Measurements from ENCODE around the gene HBE1. TPM values are rescaled to one million over a fixed set of nuclear protein-coding genes. Genes with fewer than 3 reads are reported as not detected.
"Not testable (repeated sequence)": the region's sequence is repeated elsewhere in the genome, so short reads cannot be mapped to it uniquely, and the experiment has no call there.

The HBE1 gene
- polyA plus RNA-seq, result 1 to 10 TPM in 1 of 4 donors, not detected in 3; 1.9 TPM
- long read RNA-seq, donor 1, transcript HBE1-203 (3 exons, 616 nt), result major isoform, 10 of 10 reads
- long read RNA-seq, donor 1, partial matches to known transcripts, result 0 of 10 reads
- long read RNA-seq, donor 1, other reads (novel, unspliced or antisense), result 0 of 10 reads
- long read RNA-seq, donor 2, transcript HBE1-203 (3 exons, 616 nt), result major isoform, 6 of 6 reads
- long read RNA-seq, donor 2, partial matches to known transcripts, result 0 of 6 reads
- long read RNA-seq, donor 2, other reads (novel, unspliced or antisense), result 0 of 6 reads
- long read RNA-seq, donor 3, partial matches to known transcripts, result 0 of 1 reads
- long read RNA-seq, donor 3, other reads (novel, unspliced or antisense), result 0 of 1 reads
- long read RNA-seq, donor 4, result 0 reads
- long read RNA-seq, donor 5, result 0 reads
- long read RNA-seq, donor 6, partial matches to known transcripts, result 0 of 1 reads
- long read RNA-seq, donor 6, other reads (novel, unspliced or antisense), result 0 of 1 reads
- long read RNA-seq, donor 7, result 0 reads
- long read RNA-seq, donor 8, transcript HBE1-203 (3 exons, 616 nt), result major isoform, 18 of 18 reads
- long read RNA-seq, donor 8, partial matches to known transcripts, result 0 of 18 reads
- long read RNA-seq, donor 8, other reads (novel, unspliced or antisense), result 0 of 18 reads
- long read RNA-seq, donor 9, partial matches to known transcripts, result 0 of 2 reads
- long read RNA-seq, donor 9, other reads (novel, unspliced or antisense), result 0 of 2 reads
- long read RNA-seq, donor 10, partial matches to known transcripts, result 0 of 3 reads
- long read RNA-seq, donor 10, other reads (novel, unspliced or antisense), result 0 of 3 reads

DNA sequence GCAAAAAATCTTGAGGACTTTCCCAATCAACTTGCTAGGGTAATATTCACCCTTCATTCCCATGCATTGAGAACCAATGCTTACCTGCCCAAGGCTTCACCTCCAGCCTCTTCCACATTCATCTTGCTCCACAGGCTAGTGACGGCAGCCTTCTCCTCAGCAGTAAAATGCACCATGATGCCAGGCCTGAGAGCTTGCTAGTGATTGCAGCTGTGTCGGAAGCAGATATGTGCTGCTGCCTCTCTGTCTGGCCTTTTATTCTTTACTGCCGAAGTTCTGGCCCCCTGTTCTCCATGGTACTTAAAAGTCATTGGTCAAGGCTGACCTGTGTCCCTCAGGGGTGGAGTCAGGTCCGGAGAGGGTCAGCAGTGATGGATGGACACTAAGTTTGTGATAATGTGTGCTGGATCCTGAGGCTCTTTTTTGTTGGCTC lies at the start of gene HBE1:
Gene HBE1, minus strand, starts transcription at position 231 of the 433 bp plus-strand sequence. Its CDS starts 55 bp downstream, at position 176.
- no peak for FAIRE-seq
- no peaks in the 10 kb centered on the region for H3K36me3 ChIP-seq (ENCODE audit: control insufficient read depth in 3 of 3, insufficient read depth in 2 of 3, low read depth in 1 of 3, low read length in 3 of 3)
- WGBS, 3 donors, result 65 to 78% (median 68%) methylated on average over 4 of the region's 4 CpGs
- no peaks in the 10 kb centered on the region for H3K27me3 ChIP-seq (ENCODE audit: control insufficient read depth in 3 of 3, insufficient read depth in 3 of 3, low read length in 3 of 3)
- H3K9me3 ChIP-seq (ENCODE audit: control insufficient read depth in 2 of 2, insufficient read depth in 1 of 2, low read depth in 1 of 2, low read length in 1 of 2), result no peaks in the 10 kb centered on the region
- no peak within 1 kb of the TSS for H3K27ac ChIP-seq (ENCODE audit: low read depth in 1 of 3, low read length in 2 of 3)
- no peak within 1 kb of the TSS for H3K4me3 ChIP-seq (ENCODE audit: low read depth in 1 of 3, low read length in 3 of 3)
- DNase-seq, result no peak
- no peaks in the 10 kb centered on the region for H3K4me1 ChIP-seq (ENCODE audit: control insufficient read depth in 3 of 3, insufficient read depth in 2 of 3, low read depth in 1 of 3, low read length in 2 of 3)

DNA sequence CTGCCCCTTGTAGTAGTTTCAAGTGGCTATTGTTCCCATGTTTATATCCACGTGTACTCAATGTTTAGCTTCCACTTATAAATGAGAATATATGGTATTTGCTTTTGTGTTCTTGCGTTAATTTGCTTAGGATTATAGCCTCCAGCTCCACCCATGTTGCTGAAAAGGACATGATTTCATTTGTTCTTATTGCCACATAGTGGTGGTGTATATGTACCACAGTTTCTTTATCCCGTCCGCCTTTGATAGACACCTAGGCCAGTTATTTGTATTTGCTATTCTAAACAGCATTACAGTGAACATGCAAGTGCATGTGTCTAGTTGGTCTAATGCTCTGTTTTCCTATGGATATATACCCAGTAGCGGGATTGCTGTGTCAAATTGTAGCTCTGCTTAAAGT lies 47.5 kb upstream of the HBE1 start:
- FAIRE-seq, result no peak
- Histone ChIP-seq H3K9me3 (ENCODE audit: control insufficient read depth in 2 of 2, insufficient read depth in 1 of 2, low read depth in 1 of 2, low read length in 1 of 2) (peaks cover 0 to 3% of the 10 kb centered on the region in 2 donors), H3K27me3 (ENCODE audit: control insufficient read depth in 3 of 3, insufficient read depth in 3 of 3, low read length in 3 of 3) (no peaks in the 10 kb centered on the region), H3K4me1 (ENCODE audit: control insufficient read depth in 3 of 3, insufficient read depth in 2 of 3, low read depth in 1 of 3, low read length in 2 of 3) (no peaks in the 10 kb centered on the region), H3K4me3 (ENCODE audit: low read depth in 1 of 3, low read length in 3 of 3) (no peak overlapping the region), H3K36me3 (ENCODE audit: control insufficient read depth in 3 of 3, insufficient read depth in 2 of 3, low read depth in 1 of 3, low read length in 3 of 3) (no peaks in the 10 kb centered on the region), H3K27ac (ENCODE audit: low read depth in 1 of 3, low read length in 2 of 3) (no peak overlapping the region)
- no peak for DNase-seq
- 52 to 72% (median 69%) methylated on average over 5 of the region's 5 CpGs for WGBS, 3 donors

DNA sequence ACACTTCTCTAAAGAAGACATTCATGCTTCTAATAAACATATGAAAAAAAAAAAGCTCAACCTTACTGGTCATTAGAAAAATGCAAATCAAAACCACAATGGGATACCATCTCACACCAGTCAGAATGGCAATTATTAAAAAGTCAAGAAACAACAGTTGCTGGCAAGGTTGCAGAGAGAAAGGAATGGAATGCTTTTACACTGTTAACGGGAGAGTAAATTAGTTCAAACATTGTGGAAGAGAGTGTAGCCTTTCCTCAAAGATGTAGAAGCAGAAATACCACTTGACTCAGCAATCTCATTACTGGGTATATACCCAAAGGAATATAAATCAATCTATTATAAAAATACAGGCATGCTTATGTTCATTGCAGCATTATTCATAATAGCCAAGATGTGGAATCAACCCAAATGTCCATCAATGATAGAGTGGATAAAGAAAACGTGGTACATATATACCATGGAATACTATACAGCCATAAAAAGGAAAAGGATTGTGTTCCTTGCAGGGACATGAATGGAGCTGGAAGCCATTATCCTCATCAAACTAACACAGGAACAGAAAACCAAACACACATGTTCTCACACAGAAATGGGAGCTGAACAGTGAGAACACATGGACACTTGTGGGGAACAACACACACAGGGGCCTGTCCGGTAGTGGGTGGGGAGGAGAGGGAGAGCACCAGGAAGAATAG lies 43.7 kb upstream of the HBE1 start:
- H3K9me3 ChIP-seq (ENCODE audit: control insufficient read depth in 2 of 2, insufficient read depth in 1 of 2, low read depth in 1 of 2, low read length in 1 of 2); H3K4me3 ChIP-seq (ENCODE audit: low read depth in 1 of 3, low read length in 3 of 3); FAIRE-seq; DNase-seq; H3K27me3 ChIP-seq (ENCODE audit: control insufficient read depth in 3 of 3, insufficient read depth in 3 of 3, low read length in 3 of 3); H3K4me1 ChIP-seq (ENCODE audit: control insufficient read depth in 3 of 3, insufficient read depth in 2 of 3, low read depth in 1 of 3, low read length in 2 of 3); H3K36me3 ChIP-seq (ENCODE audit: control insufficient read depth in 3 of 3, insufficient read depth in 2 of 3, low read depth in 1 of 3, low read length in 3 of 3); H3K27ac ChIP-seq (ENCODE audit: low read depth in 1 of 3, low read length in 2 of 3): not testable (repeated sequence)
- WGBS, 3 donors, result 82 to 85% (median 84%) methylated on average over 3 of the region's 3 CpGs

DNA sequence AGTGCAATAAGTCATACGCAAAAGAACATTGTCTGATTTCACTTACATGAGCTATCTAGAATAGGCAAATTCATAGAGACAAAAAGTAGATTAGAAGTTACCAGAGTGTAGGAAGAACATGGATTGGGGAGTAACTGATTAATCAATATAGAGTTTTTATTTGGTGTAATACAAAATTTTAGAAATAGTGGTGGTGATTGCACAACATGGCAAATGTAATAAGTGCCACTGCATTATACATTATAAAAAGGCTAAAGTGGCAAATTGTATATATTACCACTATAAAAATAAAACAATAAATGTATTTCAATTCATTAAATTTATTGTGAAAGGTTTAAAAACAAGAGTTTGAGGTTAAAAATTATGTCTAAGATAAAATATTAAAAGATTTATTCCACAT lies 40.7 kb upstream of the HBE1 start:
- Histone ChIP-seq H3K36me3 (ENCODE audit: control insufficient read depth in 3 of 3, insufficient read depth in 2 of 3, low read depth in 1 of 3, low read length in 3 of 3) (no peaks in the 10 kb centered on the region), H3K4me1 (ENCODE audit: control insufficient read depth in 3 of 3, insufficient read depth in 2 of 3, low read depth in 1 of 3, low read length in 2 of 3) (no peaks in the 10 kb centered on the region), H3K27ac (ENCODE audit: low read depth in 1 of 3, low read length in 2 of 3) (no peak overlapping the region), H3K27me3 (ENCODE audit: control insufficient read depth in 3 of 3, insufficient read depth in 3 of 3, low read length in 3 of 3) (no peaks in the 10 kb centered on the region), H3K9me3 (ENCODE audit: control insufficient read depth in 2 of 2, insufficient read depth in 1 of 2, low read depth in 1 of 2, low read length in 1 of 2) (peaks cover 0 to 3% of the 10 kb centered on the region in 2 donors), H3K4me3 (ENCODE audit: low read depth in 1 of 3, low read length in 3 of 3) (no peak overlapping the region)
- WGBS, 3 donors, result 94 to 100% (median 97%) methylated on average over 1 of the region's 1 CpG
- FAIRE-seq (no peak), DNase-seq (no peak)

DNA sequence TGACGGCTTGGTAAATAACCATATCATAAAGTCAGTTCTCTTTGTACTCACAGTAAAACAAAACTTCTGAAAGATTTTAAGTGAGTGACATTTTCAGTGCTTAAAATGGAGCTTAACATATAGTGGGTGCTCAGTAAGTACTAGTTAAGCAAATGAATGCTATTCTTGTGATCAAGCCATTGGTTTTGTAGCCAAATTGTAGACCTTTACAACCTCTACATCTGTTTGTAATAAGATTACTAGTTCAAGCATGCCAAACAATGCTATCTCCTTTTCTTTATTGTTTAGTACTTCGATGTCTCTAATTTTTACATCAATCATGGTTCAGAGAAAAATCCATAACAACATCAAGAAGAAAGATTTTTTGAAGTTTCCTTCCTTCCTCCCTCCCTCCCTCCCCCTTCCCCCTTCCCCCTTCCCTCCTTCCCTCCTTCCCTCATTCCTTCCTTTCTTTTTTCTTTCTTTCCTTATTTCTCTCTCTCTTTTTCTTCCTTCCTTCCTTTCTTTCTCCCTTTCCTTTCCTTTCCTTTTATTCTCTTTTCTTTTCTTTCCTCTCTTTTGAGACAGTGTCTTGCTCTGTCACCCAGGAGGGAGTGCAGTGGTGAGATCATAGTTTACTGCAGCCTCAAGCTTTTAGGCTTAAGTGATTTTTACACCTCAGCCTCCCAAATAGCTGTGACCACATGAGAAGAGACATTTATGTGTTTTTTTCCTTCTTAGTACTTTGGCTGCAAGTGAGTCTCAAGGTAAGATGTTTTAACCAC lies 37.7 kb upstream of the HBE1 start:
- FAIRE-seq (no peak), DNase-seq (no peak)
- WGBS, 3 donors, result 14 to 59% (median 32%) methylated on average over 2 of the region's 2 CpGs
- Histone ChIP-seq H3K27me3 (ENCODE audit: control insufficient read depth in 3 of 3, insufficient read depth in 3 of 3, low read length in 3 of 3) (no peaks in the 10 kb centered on the region), H3K4me3 (ENCODE audit: low read depth in 1 of 3, low read length in 3 of 3) (no peak overlapping the region), H3K4me1 (ENCODE audit: control insufficient read depth in 3 of 3, insufficient read depth in 2 of 3, low read depth in 1 of 3, low read length in 2 of 3) (no peaks in the 10 kb centered on the region), H3K36me3 (ENCODE audit: control insufficient read depth in 3 of 3, insufficient read depth in 2 of 3, low read depth in 1 of 3, low read length in 3 of 3) (no peaks in the 10 kb centered on the region), H3K9me3 (ENCODE audit: control insufficient read depth in 2 of 2, insufficient read depth in 1 of 2, low read depth in 1 of 2, low read length in 1 of 2) (no peaks in the 10 kb centered on the region), H3K27ac (ENCODE audit: low read depth in 1 of 3, low read length in 2 of 3) (no peak overlapping the region)

DNA sequence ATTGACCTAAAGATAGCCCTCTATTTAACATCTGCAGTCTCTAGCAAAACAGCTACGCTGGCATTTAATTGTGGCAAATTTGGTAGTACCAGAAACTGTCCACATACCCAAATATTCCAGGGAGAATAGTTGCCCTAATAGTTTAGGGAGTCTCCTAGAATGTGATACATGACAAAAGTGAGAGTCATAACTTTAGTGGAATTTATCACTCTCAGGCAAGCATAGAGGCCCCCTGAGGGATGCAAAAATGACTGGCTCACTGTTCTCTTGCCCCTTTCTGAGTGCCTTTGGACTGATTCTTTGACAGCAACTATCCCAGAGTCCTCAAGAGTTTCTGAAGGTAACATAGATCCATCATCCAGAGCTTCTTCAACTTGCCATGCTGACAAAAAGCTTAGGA lies 34.3 kb upstream of the HBE1 start:
- FAIRE-seq, result no peak
- H3K4me1 ChIP-seq (ENCODE audit: control insufficient read depth in 3 of 3, insufficient read depth in 2 of 3, low read depth in 1 of 3, low read length in 2 of 3), result no peaks in the 10 kb centered on the region
- no peaks in the 10 kb centered on the region for H3K36me3 ChIP-seq (ENCODE audit: control insufficient read depth in 3 of 3, insufficient read depth in 2 of 3, low read depth in 1 of 3, low read length in 3 of 3)
- 40 to 89% (median 86%) methylated on average over 1 of the region's 1 CpG for WGBS, 3 donors
- no peaks in the 10 kb centered on the region for H3K27me3 ChIP-seq (ENCODE audit: control insufficient read depth in 3 of 3, insufficient read depth in 3 of 3, low read length in 3 of 3)
- no peak for DNase-seq
- no peak overlapping the region for H3K27ac ChIP-seq (ENCODE audit: low read depth in 1 of 3, low read length in 2 of 3)
- no peak overlapping the region for H3K4me3 ChIP-seq (ENCODE audit: low read depth in 1 of 3, low read length in 3 of 3)
- H3K9me3 ChIP-seq (ENCODE audit: control insufficient read depth in 2 of 2, insufficient read depth in 1 of 2, low read depth in 1 of 2, low read length in 1 of 2), result no peaks in the 10 kb centered on the region

DNA sequence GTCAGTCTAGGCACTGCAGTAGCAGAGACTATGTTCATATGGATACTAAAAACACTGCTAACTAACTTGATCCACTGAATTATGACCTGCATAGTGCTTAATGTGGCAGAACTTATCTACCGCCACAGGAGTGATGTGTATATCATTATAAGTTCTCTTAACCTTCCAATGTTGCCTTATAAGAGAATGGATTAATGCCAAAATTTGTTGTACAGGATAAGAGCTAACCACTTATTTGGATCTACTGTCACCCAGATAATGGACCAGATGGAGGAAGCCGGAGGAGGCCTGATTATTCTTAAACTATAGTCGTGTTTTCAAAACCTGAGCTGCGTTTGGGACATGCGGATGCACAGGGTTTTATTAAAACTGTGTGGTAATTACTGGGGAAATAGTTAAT lies 33.9 kb upstream of the HBE1 start:
- no peak for FAIRE-seq
- WGBS, 3 donors, result 75 to 86% (median 75%) methylated on average over 5 of the region's 5 CpGs

DNA sequence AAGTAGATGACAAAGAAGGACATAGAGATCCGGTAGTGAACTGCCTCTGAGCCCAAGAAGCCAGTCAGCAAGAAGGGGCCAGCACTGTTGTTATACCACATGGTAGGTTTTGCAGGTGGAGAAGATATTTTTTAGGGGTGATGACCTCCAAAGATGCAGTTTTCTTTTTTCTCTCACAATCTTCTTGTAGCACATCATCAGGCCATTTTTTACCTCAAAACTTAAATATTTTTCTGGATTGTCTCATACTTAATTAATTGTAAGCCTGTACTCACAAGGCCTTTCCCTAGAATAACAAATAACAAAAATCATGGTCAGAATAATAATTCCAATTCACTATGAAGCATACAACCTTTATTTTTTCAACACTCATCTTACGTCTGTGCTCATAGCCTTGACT lies 32.1 kb upstream of the HBE1 start, which contains the start of gene OR51B4:
Gene OR51B4, minus strand, starts transcription at position 101 of the 400 bp plus-strand sequence. Its CDS starts 0 bp downstream, at position 101.
- WGBS, 3 donors, result 86 to 90% (median 89%) methylated on average over 2 of the region's 2 CpGs

More for the DNA sequence above, 33.9 kb upstream of the HBE1 start:
- H3K4me3 ChIP-seq (ENCODE audit: low read depth in 1 of 3, low read length in 3 of 3), result no peak overlapping the region
- DNase-seq, result no peak
- no peaks in the 10 kb centered on the region for H3K4me1 ChIP-seq (ENCODE audit: control insufficient read depth in 3 of 3, insufficient read depth in 2 of 3, low read depth in 1 of 3, low read length in 2 of 3)
- H3K27me3 ChIP-seq (ENCODE audit: control insufficient read depth in 3 of 3, insufficient read depth in 3 of 3, low read length in 3 of 3), result no peaks in the 10 kb centered on the region
- no peaks in the 10 kb centered on the region for H3K9me3 ChIP-seq (ENCODE audit: control insufficient read depth in 2 of 2, insufficient read depth in 1 of 2, low read depth in 1 of 2, low read length in 1 of 2)
- no peaks in the 10 kb centered on the region for H3K36me3 ChIP-seq (ENCODE audit: control insufficient read depth in 3 of 3, insufficient read depth in 2 of 3, low read depth in 1 of 3, low read length in 3 of 3)
- H3K27ac ChIP-seq (ENCODE audit: low read depth in 1 of 3, low read length in 2 of 3), result no peak overlapping the region

More for the DNA sequence above, 32.1 kb upstream of the HBE1 start, which contains the start of gene OR51B4:
- no peaks in the 10 kb centered on the region for H3K4me1 ChIP-seq (ENCODE audit: control insufficient read depth in 3 of 3, insufficient read depth in 2 of 3, low read depth in 1 of 3, low read length in 2 of 3)
- DNase-seq (no peak), FAIRE-seq (no peak)
- H3K4me3 ChIP-seq (ENCODE audit: low read depth in 1 of 3, low read length in 3 of 3), result no peak within 1 kb of the TSS
- no peaks in the 10 kb centered on the region for H3K36me3 ChIP-seq (ENCODE audit: control insufficient read depth in 3 of 3, insufficient read depth in 2 of 3, low read depth in 1 of 3, low read length in 3 of 3)
- H3K27me3 ChIP-seq (ENCODE audit: control insufficient read depth in 3 of 3, insufficient read depth in 3 of 3, low read length in 3 of 3), result no peaks in the 10 kb centered on the region
- H3K27ac ChIP-seq (ENCODE audit: low read depth in 1 of 3, low read length in 2 of 3), result no peak within 1 kb of the TSS
- no peaks in the 10 kb centered on the region for H3K9me3 ChIP-seq (ENCODE audit: control insufficient read depth in 2 of 2, insufficient read depth in 1 of 2, low read depth in 1 of 2, low read length in 1 of 2)

Measured in small intestine (tissue), 16 donors.